PFSK-1 (cell line): ENCODE measurements around the gene MCTP1.

Experiments
- FOXP2 ChIP-seq: optimal IDR thresholded peaks from 2 replicates; pipeline ENCODE3; 2011; ENCODE audit warnings: borderline replicate concordance, control low read depth, inconsistent platforms; ENCODE audit not compliant: insufficient read depth; ENCODE audit errors: extremely low read length, extremely low read depth
- POLR2AphosphoS5 ChIP-seq: IDR thresholded peaks from 2 replicates; pipeline ENCODE4 v1.6.1; 2012; ENCODE audit warnings: low read depth, mild to moderate bottlenecking, control low read depth, low read length, moderate library complexity
- REST ChIP-seq, 2 experiments: IDR thresholded peaks; 2 replicates each; pipeline versions ENCODE4 v1.6.1 to v1.8.0; 2011 to 2012; ENCODE audit warnings: low read depth in 2 of 2, low read length in 2 of 2, control low read depth in 1 of 2, inconsistent platforms in 1 of 2, mild to moderate bottlenecking in 1 of 2, moderate library complexity in 1 of 2; ENCODE audit not compliant: insufficient read depth in 1 of 2
- SIN3A ChIP-seq: IDR thresholded peaks from 2 replicates; pipeline ENCODE4 v1.6.1; 2012; ENCODE audit warnings: mild to moderate bottlenecking, low read length, moderate library complexity, borderline replicate concordance; ENCODE audit not compliant: insufficient read depth
- TAF1 ChIP-seq: IDR thresholded peaks from 2 replicates; pipeline ENCODE4 v1.6.1; 2012; ENCODE audit warnings: low read length, control low read depth, borderline replicate concordance; ENCODE audit not compliant: insufficient read depth

MCTP1 gene

GRCh38 chr5:94900006-94900505 is 384.8 kb downstream of the MCTP1 start:
- TF ChIP-seq SIN3A (no peak), POLR2AphosphoS5 (no peak), TAF1 (no peak), FOXP2 (no peak), REST (IDR thresholded peaks at IDR 0.05; ENCODE audit: insufficient read depth in 1 of 2, low read depth in 2 of 2, low read length in 2 of 2) (no peak)

GRCh38 chr5:94893412-94894135 is 391.3 kb downstream of the MCTP1 start:
- TF ChIP-seq REST (IDR thresholded peaks at IDR 0.05; ENCODE audit: insufficient read depth in 1 of 2, low read depth in 2 of 2, low read length in 2 of 2) (no peak), POLR2AphosphoS5 (no peak), TAF1 (no peak), FOXP2 (no peak), SIN3A (no peak)

- TF ChIP-seq POLR2AphosphoS5, result no peak
- no peak for TF ChIP-seq REST (IDR thresholded peaks at IDR 0.05; ENCODE audit: insufficient read depth in 1 of 2, low read depth in 2 of 2, low read length in 2 of 2)
- TF ChIP-seq TAF1, result no peak
- TF ChIP-seq SIN3A, result no peak
Measured at GRCh38 chr5:94891972-94892371, 392.9 kb downstream of the MCTP1 start.

GRCh38 chr5:94891565-94891964 is 393.3 kb downstream of the MCTP1 start:
- TF ChIP-seq FOXP2, result no peak
- no peak for TF ChIP-seq SIN3A
- TF ChIP-seq TAF1, result no peak
- no peak for TF ChIP-seq POLR2AphosphoS5
- no peak for TF ChIP-seq REST (IDR thresholded peaks at IDR 0.05; ENCODE audit: insufficient read depth in 1 of 2, low read depth in 2 of 2, low read length in 2 of 2)
